SK-N-SH (cell line): ENCODE measurements around the gene ZMIZ2. TPM values are rescaled to one million over a fixed set of nuclear protein-coding genes. Genes with fewer than 3 reads are reported as not detected.

Source experiments
- CTCF ChIA-PET: fragments of 300-600, 350-600 bp; formaldehyde crosslinking; extraction: SDS; loops from one replicate; lab custom pipeline; 2021; lab: Yijun Ruan, JAX
- POLR2A ChIA-PET: fragments of 350-600 bp; sonication (Branson Sonifier 250); formaldehyde crosslinking; extraction: SDS; loops from one replicate; lab custom pipeline; 2020; ENCODE audit warnings: antibody characterized with exemption, inconsistent platforms; lab: Yijun Ruan, JAX
- DNase-seq: peaks from one replicate; pipeline ENCODE4 v3.0.0; 2012
- H2AFZ ChIP-seq: fragments of 200-600 bp; sonication (generic); 2 replicates; pipeline ENCODE4 v1.8.1; 2016; ENCODE audit warnings: antibody characterized with exemption, mild to moderate bottlenecking, low read depth
- H3F3A ChIP-seq: fragments of 200-600 bp; sonication (generic); replicated peaks from 2 replicates; pipeline ENCODE3; 2016; ENCODE audit warnings: antibody characterized with exemption, mild to moderate bottlenecking; ENCODE audit not compliant: insufficient read depth
- H3K27ac ChIP-seq, 2 experiments: fragments of 200-500 bp in 1 of 2; fragments of 200-600 bp in 1 of 2; sonication (Bioruptor generic) in 1 of 2; sonication (generic), shearing (Covaris generic) in 1 of 2; 2 replicates each; pipeline versions ENCODE4 v1.5.1 to v1.6.1; 2014 to 2016; ENCODE audit warnings: low read depth in 2 of 2, inconsistent platforms in 1 of 2, low read length in 1 of 2, mild to moderate bottlenecking in 1 of 2, mixed read lengths in 1 of 2
- H3K27me3 ChIP-seq: fragments of 200-600 bp; sonication (generic), shearing (Covaris generic); 2 replicates; pipeline ENCODE4 v1.6.1; 2016; ENCODE audit warnings: mixed run types; ENCODE audit not compliant: insufficient read depth
- H3K36me3 ChIP-seq, 2 experiments: fragments of 200-500 bp in 1 of 2; fragments of 200-600 bp in 1 of 2; sonication (Bioruptor generic) in 1 of 2; sonication (generic) in 1 of 2; replicated peaks in 1 of 2; 2 replicates each; pipeline versions ENCODE3 to v1.5.1; 2014 to 2016; ENCODE audit warnings: low read length in 1 of 2, mild to moderate bottlenecking in 1 of 2; ENCODE audit not compliant: insufficient read depth in 2 of 2, control insufficient read depth in 1 of 2
- H3K4me1 ChIP-seq, 2 experiments: fragments of 200-500 bp in 1 of 2; fragments of 200-600 bp in 1 of 2; sonication (Bioruptor generic) in 1 of 2; sonication (generic), shearing (Covaris generic) in 1 of 2; 2 replicates each; pipeline versions ENCODE4 v1.5.1 to v1.6.1; 2014 to 2016; ENCODE audit warnings: low read depth in 1 of 2, low read length in 1 of 2, mixed run types in 1 of 2; ENCODE audit not compliant: insufficient read depth in 2 of 2, control insufficient read depth in 1 of 2
- H3K4me2 ChIP-seq: fragments of 200-600 bp; sonication (generic), shearing (Covaris generic); 2 replicates; pipeline ENCODE4 v1.6.1; 2017; ENCODE audit warnings: mixed run types
- H3K4me3 ChIP-seq, 2 experiments: fragments of 200-500 bp in 1 of 2; fragments of 200-600 bp in 1 of 2; sonication (Bioruptor generic) in 1 of 2; sonication (generic), shearing (Covaris generic) in 1 of 2; 2 replicates each; pipeline versions ENCODE4 v1.5.1 to v1.8.1; 2014 to 2016; ENCODE audit warnings: low read depth in 2 of 2, inconsistent platforms in 1 of 2, low read length in 1 of 2, mild to moderate bottlenecking in 1 of 2, mixed read lengths in 1 of 2, moderate library complexity in 1 of 2
- H3K79me2 ChIP-seq: fragments of 200-600 bp; sonication (generic); 2 replicates; pipeline ENCODE4 v1.8.1; 2017; ENCODE audit warnings: mild to moderate bottlenecking; ENCODE audit not compliant: insufficient read depth
- H3K9ac ChIP-seq: fragments of 200-600 bp; sonication (generic); 2 replicates; pipeline ENCODE4 v1.6.1; 2017; ENCODE audit warnings: mixed run types
- H3K9me2 ChIP-seq: fragments of 200-600 bp; sonication (generic); 2 replicates; pipeline ENCODE4 v1.6.1; 2017; ENCODE audit warnings: mixed run types
- H3K9me3 ChIP-seq: fragments of 200-600 bp; sonication (generic); 2 replicates; pipeline ENCODE4 v1.6.1; 2017; ENCODE audit warnings: mixed run types, mild to moderate bottlenecking, moderate library complexity
- H4K20me1 ChIP-seq: fragments of 200-600 bp; sonication (generic); 2 replicates; pipeline ENCODE4 v1.6.1; 2017; ENCODE audit warnings: mild to moderate bottlenecking, mixed run types; ENCODE audit not compliant: insufficient read depth
- CTCF ChIP-seq: fragments of 200-600 bp; sonication (generic); IDR thresholded peaks from 2 replicates; pipeline ENCODE4 v1.6.1; 2017; ENCODE audit warnings: antibody characterized with exemption, mild to moderate bottlenecking, moderate library complexity
- EP300 ChIP-seq, 2 experiments: IDR thresholded peaks; 2 replicates each; pipeline versions ENCODE4 v1.4.0 to v1.6.1; 2012; ENCODE audit warnings: borderline replicate concordance in 1 of 2, low read depth in 1 of 2, low read length in 1 of 2
- FOSL2 ChIP-seq: IDR thresholded peaks from 2 replicates; pipeline ENCODE4 v1.4.0; 2012; ENCODE audit warnings: low read depth, mild to moderate bottlenecking, moderate library complexity, borderline replicate concordance
- FOXM1 ChIP-seq: IDR thresholded peaks from 2 replicates; pipeline ENCODE4 v1.4.0; 2012; ENCODE audit warnings: low read depth, mild to moderate bottlenecking
- GATA2 ChIP-seq: sonication (generic); formaldehyde crosslinking; IDR thresholded peaks from 2 replicates; pipeline ENCODE4 v1.5.0; 2020; ENCODE audit warnings: mild to moderate bottlenecking, missing genetic modification reagents
- JUND ChIP-seq: IDR thresholded peaks from 2 replicates; pipeline ENCODE4 v1.4.0; 2012
- MEF2A ChIP-seq: IDR thresholded peaks from 2 replicates; pipeline ENCODE4 v1.4.0; 2012; ENCODE audit warnings: low read depth, borderline replicate concordance
- NFIC ChIP-seq: IDR thresholded peaks from 2 replicates; pipeline ENCODE4 v1.4.0; 2012; ENCODE audit warnings: borderline replicate concordance
- NRF1 ChIP-seq: IDR thresholded peaks from 2 replicates; pipeline ENCODE4 v1.6.1; 2012; ENCODE audit warnings: low read depth, mild to moderate bottlenecking, low read length
- PBX3 ChIP-seq: IDR thresholded peaks from 2 replicates; pipeline ENCODE4; 2012
- REST ChIP-seq: IDR thresholded peaks from 2 replicates; pipeline ENCODE4 v1.6.1; 2012; ENCODE audit warnings: mild to moderate bottlenecking, low read depth, low read length, moderate library complexity
- RFX5 ChIP-seq: IDR thresholded peaks from 2 replicates; pipeline ENCODE4 v1.6.1; 2012; ENCODE audit warnings: mild to moderate bottlenecking, improper control_type of control experiment, low read length
- RXRA ChIP-seq: IDR thresholded peaks from 2 replicates; pipeline ENCODE4 v1.4.0; 2012; ENCODE audit warnings: low read depth, mild to moderate bottlenecking, borderline replicate concordance
- SIN3A ChIP-seq: IDR thresholded peaks from 2 replicates; pipeline ENCODE4 v1.6.1; 2012; ENCODE audit warnings: low read depth, mild to moderate bottlenecking, low read length, moderate library complexity, borderline replicate concordance
- SMC3 ChIP-seq: IDR thresholded peaks from 2 replicates; pipeline ENCODE4 v1.6.1; 2012; ENCODE audit warnings: low read depth, low read length, improper control_type of control experiment
- TCF12 ChIP-seq: IDR thresholded peaks from 2 replicates; pipeline ENCODE4 v1.4.0; 2012
- TEAD4 ChIP-seq: IDR thresholded peaks from 2 replicates; pipeline ENCODE4 v1.4.0; 2012; ENCODE audit warnings: mild to moderate bottlenecking, borderline replicate concordance; ENCODE audit not compliant: insufficient read depth
- YY1 ChIP-seq: IDR thresholded peaks from 2 replicates; pipeline ENCODE4 v1.4.0; 2012; ENCODE audit warnings: low read depth, mild to moderate bottlenecking
- WGBS: methylation state at CpG from one replicate; pipeline ENCODE4 v1.1.6; 2017; ENCODE audit warnings: low lambda C conversion rate; 5-methylcytosine and 5-hydroxymethylcytosine counted together
- polyA plus RNA-seq, 3 experiments: library from polyadenylated mRNA; depleted of rRNA; stranded (reverse); fragments of >200 nt; gene quantifications; 2 replicates each; pipeline ENCODE4 v1.2.3, GENCODE V29; 2012
- TF ChIP-seq, protein P1 (sequence below): fragments of 150-350 bp; IDR thresholded peaks from 2 replicates; pipeline ENCODE4 v1.6.1; 2017; ENCODE audit warnings: antibody characterized with exemption, low read length, low read depth, borderline replicate concordance

The ZMIZ2 gene
- polyA plus RNA-seq, 1 of the 3 experiments (the other 2 are of a cell fraction) = 18.1 TPM

DNA sequence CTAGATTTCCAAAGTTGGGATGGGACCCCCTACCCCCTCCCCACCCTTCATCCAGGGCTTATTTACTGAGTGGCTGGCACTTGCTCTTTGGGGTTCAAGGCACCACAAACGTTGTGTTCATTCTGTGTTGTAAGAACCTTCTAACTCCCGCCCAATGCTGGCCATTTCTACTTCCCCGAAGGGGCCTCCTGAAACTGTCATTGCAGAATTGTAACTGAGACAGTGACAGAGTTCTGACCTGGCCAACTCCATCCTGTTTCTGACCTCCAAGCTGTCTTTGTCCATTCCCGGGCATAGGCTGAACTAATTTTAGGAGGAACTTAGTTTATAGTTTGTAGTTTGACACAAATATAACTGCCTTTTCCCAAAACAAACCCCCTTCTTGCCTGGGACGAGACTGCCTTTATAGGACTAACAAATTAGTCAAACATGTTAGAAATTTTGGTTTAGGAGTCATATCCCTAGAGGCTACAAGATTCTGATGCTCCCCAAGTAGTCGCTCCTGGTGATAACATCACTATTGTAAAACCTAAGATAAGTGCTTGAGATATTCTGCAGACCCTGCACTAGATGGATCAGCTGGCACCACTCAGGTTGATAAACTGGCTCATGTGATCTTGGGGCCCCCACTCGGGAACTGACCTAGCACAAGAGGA is 34.8 kb upstream of the ZMIZ2 start:
- Histone ChIP-seq H3K79me2 (no peaks in the 10 kb centered on the region), H3K4me1 (no peaks in the 10 kb centered on the region; a peak in 1 of 4 replicates), H3K9ac (no peak overlapping the region), H2AFZ (no peak overlapping the region), H3K27ac (no peak overlapping the region), H3K9me2 (no peaks in the 10 kb centered on the region), H3K4me3 (no peak overlapping the region), H3F3A (no peaks in the 10 kb centered on the region), H3K9me3 (no peaks in the 10 kb centered on the region), H3K4me2 (no peak overlapping the region), H4K20me1 (no peaks in the 10 kb centered on the region), H3K27me3 (no peaks in the 10 kb centered on the region), H3K36me3 (peaks cover 0 to 12% of the 10 kb centered on the region in 2 experiments)
- ChIA-PET POLR2A (no interaction called here), CTCF (interaction anchor here (1.9 kb wide), 1 partner anchor 12 kb away, joined by 7 read pairs; no protein-coding TSS in a partner anchor)
- no peak for TF ChIP-seq JUND
- no peak for TF ChIP-seq NFIC
- no peak for TF ChIP-seq REST
- TF ChIP-seq NRF1 = no peak
- no peak for TF ChIP-seq EP300 (IDR thresholded peaks at IDR 0.05; ENCODE audit: borderline replicate concordance in 1 of 2, low read depth in 1 of 2, low read length in 1 of 2)
- TF ChIP-seq CTCF = no peak
- TF ChIP-seq RXRA = no peak
- TF ChIP-seq GATA2 (CRISPR knock-in tag) = no peak
- no peak for TF ChIP-seq SMC3
- TF ChIP-seq, protein P1, sequence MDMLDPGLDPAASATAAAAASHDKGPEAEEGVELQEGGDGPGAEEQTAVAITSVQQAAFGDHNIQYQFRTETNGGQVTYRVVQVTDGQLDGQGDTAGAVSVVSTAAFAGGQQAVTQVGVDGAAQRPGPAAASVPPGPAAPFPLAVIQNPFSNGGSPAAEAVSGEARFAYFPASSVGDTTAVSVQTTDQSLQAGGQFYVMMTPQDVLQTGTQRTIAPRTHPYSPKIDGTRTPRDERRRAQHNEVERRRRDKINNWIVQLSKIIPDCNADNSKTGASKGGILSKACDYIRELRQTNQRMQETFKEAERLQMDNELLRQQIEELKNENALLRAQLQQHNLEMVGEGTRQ = no peak
- no peak for TF ChIP-seq TEAD4
- no peak for TF ChIP-seq RFX5
- TF ChIP-seq FOSL2 = no peak
- no peak for TF ChIP-seq YY1
- TF ChIP-seq SIN3A = no peak
- no peak for TF ChIP-seq PBX3
- no peak for TF ChIP-seq TCF12
- TF ChIP-seq MEF2A = no peak
- TF ChIP-seq FOXM1 = no peak
- no peak for DNase-seq
- WGBS = 45% methylated on average over 7 of the region's 7 CpGs
